Measurements from ENCODE around the gene APOA5. TPM values are rescaled to one million over a fixed set of nuclear protein-coding genes. Genes with fewer than 3 reads are reported as not detected.

Gene APOA5
- total and polyA plus RNA-seq, 2 of the 4 experiments (the other 2 are of a cell fraction) = not detected

- Histone ChIP-seq H3K79me1 (ENCODE audit: low read depth in 1 of 2, low read length in 2 of 2) (peaks cover 14 to 26% of the 10 kb centered on the region in 2 experiments), H3K27ac (ENCODE audit: insufficient read depth, low read length) (no peak overlapping the region), H4K8ac (ENCODE audit: low read depth in 2 of 2, low read length in 2 of 2) (no peak overlapping the region), H3K14ac (replicated peaks; ENCODE audit: low read depth, low read length) (no peak overlapping the region), H3K9ac (ENCODE audit: low read depth, low read length) (no peak overlapping the region), H3K4me3 (ENCODE audit: insufficient read depth, low read depth, low read length) (no peak overlapping the region), H3K4ac (ENCODE audit: low read depth, low read length) (no peak overlapping the region), H3K9me3 (ENCODE audit: control insufficient read depth, insufficient read depth, low read length) (no peaks in the 10 kb centered on the region), H4K5ac (ENCODE audit: low read depth, low read length) (no peak overlapping the region), H2AK9ac (replicated peaks; ENCODE audit: low read depth, low read length, poor library complexity) (no peak overlapping the region), H2BK5ac (ENCODE audit: low read depth, low read length, poor library complexity, severe bottlenecking) (no peak overlapping the region), H3K27me3 (ENCODE audit: control insufficient read depth, insufficient read depth, low read length) (no peaks in the 10 kb centered on the region), H3K18ac (ENCODE audit: low read depth, low read length) (no peak overlapping the region), H2AFZ (replicated peaks; ENCODE audit: low read length, poor library complexity) (no peak overlapping the region), H4K91ac (ENCODE audit: insufficient read depth, low read depth, low read length) (no peak overlapping the region), H2AK5ac (ENCODE audit: low read depth, low read length) (no peak overlapping the region), H2BK20ac (ENCODE audit: low read depth, low read length) (no peak overlapping the region), H3K36me3 (ENCODE audit: control insufficient read depth, insufficient read depth, low read length) (peaks cover 19% of the 10 kb centered on the region), H2BK120ac (ENCODE audit: low read depth, low read length) (no peak overlapping the region), H3K23ac (ENCODE audit: low read depth, low read length) (no peak overlapping the region), H4K20me1 (ENCODE audit: insufficient read depth, low read length) (no peaks in the 10 kb centered on the region; the same call in 1 of the 2 replicates), H3K4me2 (ENCODE audit: low read depth, low read length) (no peak overlapping the region), H3K56ac (ENCODE audit: extremely low read depth, insufficient read depth, low read length) (no peak overlapping the region), H3K4me1 (ENCODE audit: control insufficient read depth, insufficient read depth, low read length) (peaks cover 5% of the 10 kb centered on the region), H2BK15ac (ENCODE audit: low read depth, low read length) (no peak overlapping the region), H3K9me1 (ENCODE audit: insufficient read depth, low read length) (peaks cover 5% of the 10 kb centered on the region; the same call in 1 of the 2 replicates)
- DNase-seq (no peak), ATAC-seq (ENCODE audit: low read depth) (no peak)
- ChIA-PET CTCF (no interaction called here), POLR2A (ENCODE audit: unreplicated experiment) (no interaction called here)
- BruUV-seq (replicated peaks) = no TSS peak
- in situ Hi-C loops (cut with MboI; ENCODE audit: low sequenced_read_pairs) = no loop called here
- intact Hi-C loops (cut with micrococcal nuclease) = no loop called here
- 76% methylated on average over 4 of the region's 5 CpGs; no CpG with 5 or more reads in 1 of the 2 experiments for WGBS, 2 experiments (ENCODE audit: extremely low coverage in 2 of 2, insufficient read length in 1 of 2)
- dilution Hi-C loops (cut with HindIII; ENCODE audit: low sequenced_read_pairs, unreplicated experiment) = no loop called here
- TF ChIP-seq FOS (IDR thresholded peaks at IDR 0.05; ENCODE audit: low read depth, low read length) (no peak), RCOR1 (IDR thresholded peaks at IDR 0.05; ENCODE audit: insufficient replicate concordance, low read length) (no peak), MAZ (IDR thresholded peaks at IDR 0.05; ENCODE audit: borderline replicate concordance, low read depth, low read length) (no peak), BHLHE40 (IDR thresholded peaks at IDR 0.05; ENCODE audit: low read depth, low read length) (no peak), NFE2L2 (IDR thresholded peaks at IDR 0.05; ENCODE audit: low read depth, low read length) (no peak), MAFK (IDR thresholded peaks at IDR 0.05; ENCODE audit: low read depth, low read length) (no peak), CHD1 (IDR thresholded peaks at IDR 0.05; ENCODE audit: low read depth, low read length) (no peak), CEBPB (IDR thresholded peaks at IDR 0.05; ENCODE audit: low read depth, low read length) (no peak), ELK1 (IDR thresholded peaks at IDR 0.05; ENCODE audit: borderline replicate concordance, low read depth, low read length) (no peak), SMC3 (IDR thresholded peaks at IDR 0.05; ENCODE audit: low read depth, low read length) (no peak), MXI1 (IDR thresholded peaks at IDR 0.05; ENCODE audit: borderline replicate concordance, low read depth, low read length) (no peak), USF2 (IDR thresholded peaks at IDR 0.05; ENCODE audit: low read depth, low read length) (no peak), RFX5 (IDR thresholded peaks at IDR 0.05; ENCODE audit: low read depth, low read length) (no peak), RAD21 (IDR thresholded peaks at IDR 0.05; ENCODE audit: low read length) (no peak), CTCF (conservative IDR thresholded peaks at IDR 0.05; ENCODE audit: low read depth, low read length) (no peak), POLR2A (IDR thresholded peaks at IDR 0.05; ENCODE audit: low read depth, low read length) (no peak)
These were observed 15.7 kb downstream of the APOA5 start for GRCh38 chr11:116775975-116776374.

Measured in IMR-90 (cell line).